K562 (cell line): ENCODE data around the gene NOSIP. TPM values are rescaled to one million over a fixed set of nuclear protein-coding genes. Genes with fewer than 3 reads are reported as not detected.

Source experiments
- BCL6 ChIP-seq: fragments of 250-450 bp; sonication (Bioruptor Pico); IDR thresholded peaks from 2 replicates; pipeline ENCODE4 v1.4.0; 2020
- BRCA1 ChIP-seq, 2 experiments: fragments of 450-650 bp in 1 of 2; sonication (generic) in 1 of 2; formaldehyde crosslinking in 1 of 2; IDR thresholded peaks; 2 replicates each; pipeline versions ENCODE4 v1.5.0 to v1.6.1; 2017 to 2020; ENCODE audit warnings: mild to moderate bottlenecking in 1 of 2, missing genetic modification reagents in 1 of 2
- CHCHD3 ChIP-seq: fragments of 250-450 bp; sonication (Bioruptor Pico); IDR thresholded peaks from 2 replicates; pipeline ENCODE4 v2.1.2; 2022; ENCODE audit warnings: mild to moderate bottlenecking
- E2F3 ChIP-seq: fragments of 250-450 bp; sonication (Bioruptor Pico); IDR thresholded peaks from 2 replicates; pipeline ENCODE4 v1.4.0; 2020; ENCODE audit warnings: mild to moderate bottlenecking
- FOXA1 ChIP-seq: fragments of 450-650 bp; IDR thresholded peaks from 2 replicates; pipeline ENCODE4 v1.6.1; 2016; ENCODE audit warnings: mild to moderate bottlenecking, borderline replicate concordance
- GATA2 ChIP-seq: sonication (generic); formaldehyde crosslinking; IDR thresholded peaks from 2 replicates; pipeline ENCODE4 v1.4.0; 2020; ENCODE audit warnings: mild to moderate bottlenecking, missing genetic modification reagents
- HDAC6 ChIP-seq: IDR thresholded peaks from 2 replicates; pipeline ENCODE4 v1.6.1; 2012; ENCODE audit warnings: low read depth, mild to moderate bottlenecking, control low read depth, inconsistent platforms, low read length, moderate library complexity
- KLF16 ChIP-seq: IDR thresholded peaks from 2 replicates; pipeline ENCODE4 v1.6.1; 2016; ENCODE audit warnings: antibody characterized with exemption
- KLF6 ChIP-seq: fragments of 250-450 bp; sonication (Bioruptor Pico); IDR thresholded peaks from 2 replicates; pipeline ENCODE4 v1.4.0; 2020; ENCODE audit warnings: mild to moderate bottlenecking, moderate library complexity, borderline replicate concordance
- MITF ChIP-seq: IDR thresholded peaks from 2 replicates; pipeline ENCODE4 v1.6.1; 2014; ENCODE audit warnings: antibody characterized with exemption
- PRPF4 ChIP-seq: fragments of 200-400 bp; formaldehyde crosslinking; IDR thresholded peaks from one replicate; pipeline ENCODE4 v1.6.1; 2017; ENCODE audit warnings: low read length, low read depth, mild to moderate bottlenecking; ENCODE audit not compliant: insufficient read depth, poor library complexity, severe bottlenecking
- PTRF ChIP-seq: fragments of 450-650 bp; IDR thresholded peaks from 2 replicates; pipeline ENCODE4 v1.6.1; 2016; ENCODE audit warnings: mild to moderate bottlenecking, missing genetic modification characterization, missing compliant biosample characterization
- RERE ChIP-seq: sonication (generic); formaldehyde crosslinking; IDR thresholded peaks from 2 replicates; pipeline ENCODE4 v1.8.0; 2023; ENCODE audit warnings: missing genetic modification reagents, mild to moderate bottlenecking, borderline replicate concordance
- TARDBP ChIP-seq: fragments of 450-650 bp; IDR thresholded peaks from 2 replicates; pipeline ENCODE4 v1.6.1; 2016
- TCF7 ChIP-seq: sonication (generic); IDR thresholded peaks from 2 replicates; pipeline ENCODE4 v1.6.1; 2016; ENCODE audit warnings: antibody characterized with exemption, borderline replicate concordance
- WHSC1 ChIP-seq: IDR thresholded peaks from one replicate; pipeline ENCODE4 v1.6.1; 2012; ENCODE audit warnings: low read length, control low read depth, inconsistent platforms
- ZBTB17 ChIP-seq: fragments of 450-650 bp; formaldehyde crosslinking; IDR thresholded peaks from 2 replicates; pipeline ENCODE4 v1.4.0; 2020; ENCODE audit warnings: mild to moderate bottlenecking
- ZNF253 ChIP-seq: fragments of 250-450 bp; sonication (Bioruptor Pico); conservative IDR thresholded peaks from 2 replicates; pipeline ENCODE4 v1.6.1; 2021; ENCODE audit warnings: mild to moderate bottlenecking
- ZNF263 ChIP-seq: sonication (generic); formaldehyde crosslinking; IDR thresholded peaks from 2 replicates; pipeline ENCODE4 v1.8.0; 2022; ENCODE audit warnings: mild to moderate bottlenecking, missing genetic modification reagents, borderline replicate concordance
- ZNF551 ChIP-seq: fragments of 250-450 bp; sonication (Bioruptor Pico); IDR thresholded peaks from 2 replicates; pipeline ENCODE4 v1.5.0; 2021; ENCODE audit warnings: mild to moderate bottlenecking, moderate library complexity
- ZNF707 ChIP-seq: fragments of 250-450 bp; sonication (Bioruptor Pico); conservative IDR thresholded peaks from 2 replicates; pipeline ENCODE4 v1.8.0; 2022; ENCODE audit warnings: inconsistent platforms, mild to moderate bottlenecking, moderate library complexity
- ZNF75A ChIP-seq: fragments of 450-650 bp; formaldehyde crosslinking; IDR thresholded peaks from 2 replicates; pipeline ENCODE4 v1.4.0; 2020; ENCODE audit warnings: mild to moderate bottlenecking
- polyA plus RNA-seq, 8 experiments: library from polyadenylated mRNA; depleted of rRNA in 4 of 8; stranded (reverse) in 5 of 8; unstranded in 3 of 8; fragments of >200 nt; fragmentation: Nextera tagmentation in 2 of 8; fragmentation: Illumina TruSeq in 1 of 8; extraction: Ambion mirVana in 2 of 8; extraction: Trizol in 1 of 8; gene quantifications; 2 replicates each; pipeline versions ENCODE4 v1.2.1 to v1.2.3, GENCODE V29; 2011 to 2014; ENCODE audit warnings: inconsistent platforms in 1 of 8, missing spikeins in 1 of 8
- total RNA-seq, 7 experiments: library from RNA; depleted of rRNA in 6 of 7; stranded (reverse); fragments of >200 nt in 6 of 7; fragmentation: Illumina TruSeq in 2 of 7; extraction: Trizol in 2 of 7; gene quantifications; 2 replicates each; pipeline versions ENCODE4 v1.2.1 to v1.2.3, GENCODE V29; 2011 to 2021; ENCODE audit warnings: low replicate concordance in 1 of 7

Gene NOSIP
- total and polyA plus RNA-seq, 9 of the 15 experiments (the other 6 are each of a cell fraction or from before 2014, with no cell fraction given): 14.4 to 153 (median 79.9) TPM

GRCh38 chr19:49533551-49534488, 46.5 kb downstream of the NOSIP start (continued):
- no peak for TF ChIP-seq ZNF253 (CRISPR knock-in tag)
- no peak for TF ChIP-seq E2F3
- TF ChIP-seq PRPF4: no peak
- 0 out of 2 replicates have a peak, but pooled peaks have one; percentile 28 for TF ChIP-seq TARDBP
- peak; percentile 42; the same call in 1 of the 2 replicates for TF ChIP-seq KLF6
- no peak for TF ChIP-seq BCL6 (CRISPR knock-in tag)
- TF ChIP-seq ZNF707 (CRISPR knock-in tag): no peak
- 0 out of 2 replicates have a peak, but pooled peaks have one; percentile 24 for TF ChIP-seq KLF16
- no peak for TF ChIP-seq CHCHD3
- TF ChIP-seq WHSC1: no peak
- TF ChIP-seq HDAC6: no peak
- no peak for TF ChIP-seq ZBTB17 (CRISPR knock-in tag)
- no peak for TF ChIP-seq BRCA1 (IDR thresholded peaks at IDR 0.05)
- no peak for TF ChIP-seq BRCA1 (CRISPR knock-in tag; IDR thresholded peaks at IDR 0.05)
- TF ChIP-seq ZNF75A (CRISPR knock-in tag): no peak
- peak; percentile 78 for TF ChIP-seq ZNF263 (CRISPR knock-in tag)
- no peak for TF ChIP-seq PTRF
- TF ChIP-seq TCF7: no peak
- TF ChIP-seq MITF: 0 out of 2 replicates have a peak, but pooled peaks have one; percentile 13
- TF ChIP-seq ZNF551 (CRISPR knock-in tag): no peak
- no peak for TF ChIP-seq GATA2 (CRISPR knock-in tag)
- no peak for TF ChIP-seq FOXA1
- TF ChIP-seq RERE (CRISPR knock-in tag): no peak
